Measurements from ENCODE around the gene GABPB2. TPM values are rescaled to one million over a fixed set of nuclear protein-coding genes. Genes with fewer than 3 reads are reported as not detected.

The GABPB2 gene
- total and polyA plus RNA-seq, 2 of the 13 experiments (the other 11 are each of a cell fraction or from before 2014, with no cell fraction given): 0.09 TPM; not detected in 1

DNA sequence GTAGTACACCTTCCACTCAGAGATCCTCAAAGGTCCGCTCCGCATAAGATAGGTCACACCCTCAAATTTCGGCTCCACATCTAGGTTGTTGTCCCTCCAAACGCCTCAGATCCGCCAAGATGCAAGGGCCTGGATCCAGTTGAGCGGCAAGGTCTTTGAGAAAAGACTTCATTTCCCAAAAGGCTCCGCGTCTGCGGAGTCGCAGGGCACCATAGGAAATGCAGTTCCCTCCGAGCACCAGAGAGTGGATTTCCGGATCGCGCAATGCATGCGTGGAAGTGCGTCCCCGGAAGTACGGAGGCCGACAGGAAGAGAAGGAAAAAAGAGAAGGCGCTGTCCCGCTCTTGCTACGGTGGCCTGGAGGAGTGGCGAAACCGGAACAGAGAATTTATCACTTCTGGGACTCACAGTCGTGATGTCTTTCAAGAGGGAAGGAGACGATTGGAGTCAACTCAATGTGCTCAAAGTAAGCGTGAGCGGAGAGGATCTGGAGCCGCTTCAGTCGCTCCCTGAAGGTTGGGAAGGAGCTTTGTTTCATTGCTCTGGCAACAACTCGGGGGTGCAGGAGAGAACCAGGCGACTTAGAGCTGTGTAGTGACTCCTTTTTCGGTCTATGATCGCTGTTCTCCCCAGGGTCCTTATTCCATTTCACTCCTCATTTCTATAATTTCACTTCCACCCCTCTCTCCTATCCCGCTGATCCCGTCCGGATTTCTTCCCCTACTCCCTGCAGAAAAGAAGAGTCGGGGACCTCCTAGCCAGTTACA, 95.4 kb downstream of the GABPB2 start, which contains the start of the genes LYSMD1 and SCNM1 (continued):
- TF ChIP-seq FIP1L1 (IDR thresholded peaks at IDR 0.05; ENCODE audit: borderline replicate concordance, insufficient read depth, low read depth, low read length) (0 out of 2 replicates have a peak, but pooled peaks have one; percentile 55), SYNCRIP (IDR thresholded peaks at IDR 0.05; ENCODE audit: insufficient read depth, low read depth, low read length) (no peak), GABPA (IDR thresholded peaks at IDR 0.05; ENCODE audit: low read depth, low read length) (peak; percentile 96), GABPA (CRISPR knock-in tag; IDR thresholded peaks at IDR 0.05; ENCODE audit: low read depth) (peak; percentile 98), ZNF160 (CRISPR knock-in tag; IDR thresholded peaks at IDR 0.05) (0 out of 2 replicates have a peak, but pooled peaks have one; percentile 33), ZNF317 (CRISPR knock-in tag; IDR thresholded peaks at IDR 0.05) (0 out of 2 replicates have a peak, but pooled peaks have one; percentile 71), MIXL1 (CRISPR knock-in tag; IDR thresholded peaks at IDR 0.05) (peak; percentile 67; the same call in 1 of the 2 replicates), ZFP36 (IDR thresholded peaks at IDR 0.05; ENCODE audit: borderline replicate concordance, low read depth, low read length, partially characterized antibody) (no peak), ZFP37 (CRISPR knock-in tag; IDR thresholded peaks at IDR 0.05; ENCODE audit: borderline replicate concordance) (peak; percentile 36; the same call in 1 of the 2 replicates), NONO (IDR thresholded peaks at IDR 0.05) (no peak), NONO (CRISPR knock-in tag; conservative IDR thresholded peaks at IDR 0.05) (peak; percentile 79), RCOR2 (CRISPR knock-in tag; IDR thresholded peaks at IDR 0.05) (no peak), U2AF2 (IDR thresholded peaks at IDR 0.05; ENCODE audit: low read depth, low read length) (no peak), ZNF333 (CRISPR knock-in tag; IDR thresholded peaks at IDR 0.05; ENCODE audit: borderline replicate concordance) (no peak)
- TF ChIP-seq, protein P1, sequence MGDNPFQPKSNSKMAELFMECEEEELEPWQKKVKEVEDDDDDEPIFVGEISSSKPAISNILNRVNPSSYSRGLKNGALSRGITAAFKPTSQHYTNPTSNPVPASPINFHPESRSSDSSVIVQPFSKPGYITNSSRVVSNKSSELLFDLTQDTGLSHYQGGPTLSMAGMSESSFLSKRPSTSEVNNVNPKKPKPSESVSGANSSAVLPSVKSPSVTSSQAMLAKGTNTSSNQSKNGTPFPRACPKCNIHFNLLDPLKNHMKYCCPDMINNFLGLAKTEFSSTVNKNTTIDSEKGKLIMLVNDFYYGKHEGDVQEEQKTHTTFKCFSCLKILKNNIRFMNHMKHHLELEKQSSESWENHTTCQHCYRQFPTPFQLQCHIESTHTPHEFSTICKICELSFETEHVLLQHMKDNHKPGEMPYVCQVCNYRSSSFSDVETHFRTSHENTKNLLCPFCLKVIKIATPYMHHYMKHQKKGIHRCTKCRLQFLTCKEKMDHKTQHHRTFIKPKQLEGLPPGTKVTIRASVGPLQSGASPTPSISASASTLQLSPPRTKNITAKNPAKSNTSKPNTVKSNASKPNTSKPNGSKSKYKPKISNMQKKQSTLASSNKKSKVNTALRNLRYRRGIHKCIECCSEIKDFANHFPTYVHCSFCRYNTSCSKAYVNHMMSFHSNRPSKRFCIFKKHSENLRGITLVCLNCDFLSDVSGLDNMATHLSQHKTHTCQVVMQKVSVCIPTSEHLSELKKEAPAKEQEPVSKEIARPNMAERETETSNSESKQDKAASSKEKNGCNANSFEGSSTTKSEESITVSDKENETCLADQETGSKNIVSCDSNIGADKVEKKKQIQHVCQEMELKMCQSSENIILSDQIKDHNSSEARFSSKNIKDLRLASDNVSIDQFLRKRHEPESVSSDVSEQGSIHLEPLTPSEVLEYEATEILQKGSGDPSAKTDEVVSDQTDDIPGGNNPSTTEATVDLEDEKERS (CRISPR knock-in tag; IDR thresholded peaks at IDR 0.05): no peak
- TF ChIP-seq, protein P2, sequence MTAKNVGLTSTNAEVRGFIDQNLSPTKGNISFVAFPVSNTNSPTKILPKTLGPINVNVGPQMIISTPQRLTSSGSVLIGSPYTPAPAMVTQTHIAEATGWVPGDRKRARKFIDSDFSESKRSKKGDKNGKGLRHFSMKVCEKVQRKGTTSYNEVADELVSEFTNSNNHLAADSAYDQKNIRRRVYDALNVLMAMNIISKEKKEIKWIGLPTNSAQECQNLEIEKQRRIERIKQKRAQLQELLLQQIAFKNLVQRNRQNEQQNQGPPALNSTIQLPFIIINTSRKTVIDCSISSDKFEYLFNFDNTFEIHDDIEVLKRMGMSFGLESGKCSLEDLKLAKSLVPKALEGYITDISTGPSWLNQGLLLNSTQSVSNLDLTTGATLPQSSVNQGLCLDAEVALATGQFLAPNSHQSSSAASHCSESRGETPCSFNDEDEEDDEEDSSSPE (CRISPR knock-in tag; IDR thresholded peaks at IDR 0.05): peak; percentile 87
- TF ChIP-seq, protein P3, sequence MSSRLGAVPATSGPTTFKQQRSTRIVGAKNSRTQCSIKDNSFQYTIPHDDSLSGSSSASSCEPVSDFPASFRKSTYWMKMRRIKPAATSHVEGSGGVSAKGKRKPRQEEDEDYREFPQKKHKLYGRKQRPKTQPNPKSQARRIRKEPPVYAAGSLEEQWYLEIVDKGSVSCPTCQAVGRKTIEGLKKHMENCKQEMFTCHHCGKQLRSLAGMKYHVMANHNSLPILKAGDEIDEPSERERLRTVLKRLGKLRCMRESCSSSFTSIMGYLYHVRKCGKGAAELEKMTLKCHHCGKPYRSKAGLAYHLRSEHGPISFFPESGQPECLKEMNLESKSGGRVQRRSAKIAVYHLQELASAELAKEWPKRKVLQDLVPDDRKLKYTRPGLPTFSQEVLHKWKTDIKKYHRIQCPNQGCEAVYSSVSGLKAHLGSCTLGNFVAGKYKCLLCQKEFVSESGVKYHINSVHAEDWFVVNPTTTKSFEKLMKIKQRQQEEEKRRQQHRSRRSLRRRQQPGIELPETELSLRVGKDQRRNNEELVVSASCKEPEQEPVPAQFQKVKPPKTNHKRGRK (CRISPR knock-in tag; IDR thresholded peaks at IDR 0.05): no peak
- TF ChIP-seq, protein P4, sequence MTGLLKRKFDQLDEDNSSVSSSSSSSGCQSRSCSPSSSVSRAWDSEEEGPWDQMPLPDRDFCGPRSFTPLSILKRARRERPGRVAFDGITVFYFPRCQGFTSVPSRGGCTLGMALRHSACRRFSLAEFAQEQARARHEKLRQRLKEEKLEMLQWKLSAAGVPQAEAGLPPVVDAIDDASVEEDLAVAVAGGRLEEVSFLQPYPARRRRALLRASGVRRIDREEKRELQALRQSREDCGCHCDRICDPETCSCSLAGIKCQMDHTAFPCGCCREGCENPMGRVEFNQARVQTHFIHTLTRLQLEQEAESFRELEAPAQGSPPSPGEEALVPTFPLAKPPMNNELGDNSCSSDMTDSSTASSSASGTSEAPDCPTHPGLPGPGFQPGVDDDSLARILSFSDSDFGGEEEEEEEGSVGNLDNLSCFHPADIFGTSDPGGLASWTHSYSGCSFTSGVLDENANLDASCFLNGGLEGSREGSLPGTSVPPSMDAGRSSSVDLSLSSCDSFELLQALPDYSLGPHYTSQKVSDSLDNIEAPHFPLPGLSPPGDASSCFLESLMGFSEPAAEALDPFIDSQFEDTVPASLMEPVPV (CRISPR knock-in tag; IDR thresholded peaks at IDR 0.05): no peak
